Endothelial cell of umbilical vein (primary cell): ENCODE results near the gene C1QTNF5. TPM values are rescaled to one million over a fixed set of nuclear protein-coding genes. Genes with fewer than 3 reads are reported as not detected.

ENCODE experiments used
- BruUV-seq: library from RNA; stranded (reverse); fragments of 400-500 nt; replicated peaks from 2 replicates; lab custom pipeline; 2021; lab: Mats Ljungman, UMichigan
- CTCF ChIA-PET: fragments of 300-600, 350-600 bp; sonication (Branson Sonifier 250); formaldehyde crosslinking; loops from one replicate; lab custom pipeline; 2021; ENCODE audit warnings: antibody characterized with exemption, inconsistent platforms; lab: Charles Lee
- POLR2A ChIA-PET: fragments of 300-600, 350-600 bp; sonication (Branson Sonifier 250); formaldehyde crosslinking; loops from one replicate; lab custom pipeline; 2021; ENCODE audit warnings: antibody characterized with exemption, inconsistent platforms; lab: Charles Lee
- DNase-seq: peaks from one replicate; pipeline ENCODE4 v3.0.0-alpha.2; 2011; ENCODE audit warnings: low read depth, low spot score
- FAIRE-seq: peaks from 2 replicates; lab custom pipeline; 2011; peaks lifted over from hg19 to GRCh38; lab: Jason Lieb, UNC
- H2AFZ ChIP-seq: 2 replicates; pipeline ENCODE4 v1.6.0; 2012; ENCODE audit warnings: low read depth, low read length, control low read depth, inconsistent platforms
- H3K27ac ChIP-seq: 2 replicates; pipeline ENCODE4 v1.5.1; 2011; ENCODE audit warnings: low read depth, mild to moderate bottlenecking, control low read depth, low read length, moderate library complexity; ENCODE audit not compliant: insufficient read depth
- H3K27me3 ChIP-seq, 2 experiments: 2 replicates each; pipeline versions ENCODE4 v1.6.0 to v1.6.1; 2011; ENCODE audit warnings: low read length in 2 of 2, mixed read lengths in 1 of 2; ENCODE audit not compliant: control insufficient read depth in 2 of 2, insufficient read depth in 2 of 2
- H3K36me3 ChIP-seq, 2 experiments: 2 replicates in 1 of 2; 3 replicates in 1 of 2; pipeline ENCODE4 v1.5.1; 2011; ENCODE audit warnings: low read length in 2 of 2, mild to moderate bottlenecking in 1 of 2, moderate library complexity in 1 of 2; ENCODE audit not compliant: control insufficient read depth in 2 of 2, insufficient read depth in 2 of 2; ENCODE audit errors: extremely low read depth in 1 of 2
- H3K4me1 ChIP-seq: 3 replicates; pipeline ENCODE4 v1.5.1; 2011; ENCODE audit warnings: mild to moderate bottlenecking, low read length; ENCODE audit not compliant: control insufficient read depth, insufficient read depth; ENCODE audit errors: extremely low read depth
- H3K4me2 ChIP-seq: 2 replicates; pipeline ENCODE4 v1.6.1; 2011; ENCODE audit warnings: low read length, control low read depth, mixed read lengths; ENCODE audit not compliant: insufficient read depth
- H3K4me3 ChIP-seq, 3 experiments: fragments of 200-600 bp in 1 of 3; sonication (generic), shearing (Covaris generic) in 1 of 3; replicated peaks in 1 of 3; 2 replicates each; pipeline ENCODE4 v1.5.1; 2011 to 2016; ENCODE audit warnings: control low read depth in 3 of 3, low read length in 3 of 3, mild to moderate bottlenecking in 2 of 3, inconsistent platforms in 1 of 3, low read depth in 1 of 3, moderate library complexity in 1 of 3; ENCODE audit not compliant: insufficient read depth in 1 of 3
- H3K79me2 ChIP-seq: 2 replicates; pipeline ENCODE4 v1.6.0; 2012; ENCODE audit warnings: low read length, inconsistent platforms; ENCODE audit not compliant: control insufficient read depth, insufficient read depth
- H3K9ac ChIP-seq: replicated peaks from 2 replicates; pipeline ENCODE3; 2011; ENCODE audit warnings: low read length, control low read depth; ENCODE audit not compliant: insufficient read depth; ENCODE audit errors: extremely low read depth
- H3K9me1 ChIP-seq: replicated peaks from 3 replicates; pipeline ENCODE4 v1.6.0; 2011; ENCODE audit warnings: mild to moderate bottlenecking, low read length; ENCODE audit not compliant: control insufficient read depth, insufficient read depth; ENCODE audit errors: extremely low read depth
- H3K9me3 ChIP-seq: replicated peaks from 2 replicates; pipeline ENCODE4 v1.5.1; 2012; ENCODE audit warnings: low read length, inconsistent platforms; ENCODE audit not compliant: control insufficient read depth, insufficient read depth
- H4K20me1 ChIP-seq: replicated peaks from 2 replicates; pipeline ENCODE3; 2011; ENCODE audit warnings: mild to moderate bottlenecking, low read length; ENCODE audit not compliant: control insufficient read depth, insufficient read depth; ENCODE audit errors: extremely low read depth
- CTCF ChIP-seq, 2 donors: IDR thresholded peaks; 1 replicate in 1 of 2; 2 replicates in 1 of 2; pipeline ENCODE4 v1.5.1; 2011; ENCODE audit warnings: low read length in 2 of 2, mild to moderate bottlenecking in 2 of 2, moderate library complexity in 2 of 2, control low read depth in 1 of 2, inconsistent platforms in 1 of 2, low read depth in 1 of 2; ENCODE audit not compliant: insufficient read depth in 1 of 2; ENCODE audit errors: extremely low read depth in 1 of 2
- EZH2 ChIP-seq: IDR thresholded peaks from 2 replicates; pipeline ENCODE4 v1.6.1; 2012; ENCODE audit warnings: borderline replicate concordance, low read depth, mild to moderate bottlenecking, moderate library complexity, low read length, inconsistent platforms; ENCODE audit not compliant: severe bottlenecking
- FOS ChIP-seq: IDR thresholded peaks from 2 replicates; pipeline ENCODE4 v1.6.1; 2011; ENCODE audit warnings: mild to moderate bottlenecking, low read length, moderate library complexity, borderline replicate concordance; ENCODE audit not compliant: insufficient read depth
- GATA2 ChIP-seq: IDR thresholded peaks from 2 replicates; pipeline ENCODE4 v1.7.0; 2011; ENCODE audit warnings: low read depth, mild to moderate bottlenecking, moderate library complexity, mixed read lengths, low read length; ENCODE audit not compliant: insufficient read length, insufficient read depth
- JUN ChIP-seq: IDR thresholded peaks from 2 replicates; pipeline ENCODE4 v1.6.1; 2011; ENCODE audit warnings: borderline replicate concordance, low read depth; ENCODE audit not compliant: insufficient read length, insufficient read depth
- MAX ChIP-seq: IDR thresholded peaks from 2 replicates; pipeline ENCODE4 v1.6.1; 2011; ENCODE audit not compliant: insufficient read depth, insufficient read length
- MYC ChIP-seq: IDR thresholded peaks from one replicate; pipeline ENCODE4 v1.6.1; 2011; ENCODE audit warnings: mild to moderate bottlenecking, low read depth, low read length
- POLR2A ChIP-seq: IDR thresholded peaks from 2 replicates; pipeline ENCODE4 v1.6.1; 2012; ENCODE audit warnings: low read depth, mild to moderate bottlenecking, control low read depth, low read length
- POLR2AphosphoS5 ChIP-seq: IDR thresholded peaks from 2 replicates; pipeline ENCODE4 v1.6.1; 2012; ENCODE audit warnings: low read depth, mild to moderate bottlenecking, control low read depth, low read length, moderate library complexity; ENCODE audit not compliant: insufficient read depth
- dilution Hi-C: fragments of 300-500 bp; cut with MboI; formaldehyde crosslinking; loops from one replicate; pipeline ENCODE4 v1.15.0; 2019; ENCODE audit warnings: low sequenced_read_pairs; ENCODE audit not compliant: extremely low pct_ligation_motif_present
- intact Hi-C: fragments of 100-400 bp; cut with micrococcal nuclease; formaldehyde crosslinking; loops from one replicate; pipeline ENCODE4 v1.10.0; 2022
- polyA plus RNA-seq, 4 experiments: library from polyadenylated mRNA; depleted of rRNA in 3 of 4; stranded (reverse) in 3 of 4; unstranded in 1 of 4; fragments of >200 nt; gene quantifications; 2 replicates each; pipeline versions ENCODE4 v1.2.1 to v1.2.3, GENCODE V29; 2011 to 2012; ENCODE audit warnings: missing spikeins in 1 of 4
- total RNA-seq: library from RNA; stranded (reverse); gene quantifications from 2 replicates; pipeline ENCODE4 v1.2.3, GENCODE V29; 2021

The C1QTNF5 gene
- total and polyA plus RNA-seq, 2 donors (not counting 3 experiments of a cell fraction or from before 2014, with no cell fraction given) = 126 to 201 TPM

GRCh38 chr11:119332111-119332765 is 8.4 kb downstream of the C1QTNF5 start:
- Histone ChIP-seq H3K4me2 (no peak overlapping the region), H3K9ac (no peak overlapping the region), H3K4me1 (peaks cover 16% of the 10 kb centered on the region), H3K27me3 (peaks cover 0 to 6% of the 10 kb centered on the region in 2 experiments), H2AFZ (peak overlapping the region; percentile 6), H4K20me1 (no peaks in the 10 kb centered on the region), H3K79me2 (peaks cover 17% of the 10 kb centered on the region), H3K36me3 (peaks cover 0 to 2% of the 10 kb centered on the region in 2 experiments), H3K9me1 (no peaks in the 10 kb centered on the region), H3K27ac (no peak overlapping the region), H3K9me3 (no peaks in the 10 kb centered on the region), H3K4me3 (no peak overlapping the region)
- BruUV-seq = no TSS peak
- DNase-seq = no peak
- no peak for FAIRE-seq
- ChIA-PET CTCF (interaction anchor here (1.0 to 1.3 kb wide), 2 partner anchors 9 to 11 kb away, joined by 3 to 4 read pairs; no protein-coding TSS in a partner anchor), POLR2A (no interaction called here)
- TF ChIP-seq GATA2 (no peak), POLR2A (no peak), JUN (no peak), MAX (no peak), POLR2AphosphoS5 (no peak), MYC (no peak), EZH2 (no peak), FOS (no peak), CTCF (IDR thresholded peaks at IDR 0.05; ENCODE audit: extremely low read depth in 1 of 2, insufficient read depth in 1 of 2, low read depth in 1 of 2, low read length in 2 of 2) (no peak)
- intact Hi-C loops (no loop called here), dilution Hi-C loops (no loop called here)
